ENCODE data around the gene KIF2C. TPM values are rescaled to one million over a fixed set of nuclear protein-coding genes. Genes with fewer than 3 reads are reported as not detected.

The KIF2C gene
- total and polyA plus RNA-seq, 9 of the 15 experiments (the other 6 are each of a cell fraction or from before 2014, with no cell fraction given), result 84.9 to 226 (median 169) TPM

DNA sequence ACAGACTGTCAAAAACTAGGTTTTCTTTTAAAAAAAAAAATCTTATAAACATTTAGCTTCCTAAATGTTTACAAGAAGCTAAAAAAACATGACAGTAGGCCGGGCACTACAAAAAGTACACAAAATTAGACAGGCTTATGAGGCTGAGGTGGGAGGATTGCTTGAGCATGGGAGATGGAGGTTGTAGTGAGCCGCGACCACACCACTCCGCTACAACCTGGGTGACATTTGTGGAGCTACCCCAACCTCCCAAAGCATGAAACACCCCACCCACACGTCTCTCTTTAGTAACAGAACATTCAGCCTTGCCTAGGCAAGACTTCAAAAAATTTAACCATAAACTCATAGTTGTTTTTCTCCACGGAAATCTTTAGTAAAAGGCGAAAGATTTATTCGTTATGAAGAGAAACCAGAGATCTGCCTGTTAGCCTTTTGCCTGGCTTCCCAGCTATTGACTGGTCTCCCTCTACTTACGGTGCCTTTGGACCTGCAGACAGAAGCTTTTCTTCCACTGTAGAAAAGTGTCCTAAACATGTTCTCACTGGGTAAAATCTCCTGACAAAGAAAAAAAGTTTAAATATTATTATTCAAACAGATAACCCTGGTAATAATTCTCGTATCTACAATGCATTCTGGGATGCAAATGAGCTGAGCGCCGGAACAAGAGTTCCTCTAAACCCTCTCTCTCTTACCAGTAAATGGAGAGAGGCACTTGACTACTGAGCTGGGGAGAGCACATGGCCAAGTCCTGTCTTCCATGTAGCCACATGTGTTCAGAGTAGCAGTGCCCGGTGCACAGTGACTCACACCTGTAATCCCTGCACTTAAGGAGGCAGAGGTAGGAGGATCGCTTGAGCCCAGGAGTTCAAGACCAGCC, 17.9 kb upstream of the KIF2C start (continued):
- TF ChIP-seq, protein P1, sequence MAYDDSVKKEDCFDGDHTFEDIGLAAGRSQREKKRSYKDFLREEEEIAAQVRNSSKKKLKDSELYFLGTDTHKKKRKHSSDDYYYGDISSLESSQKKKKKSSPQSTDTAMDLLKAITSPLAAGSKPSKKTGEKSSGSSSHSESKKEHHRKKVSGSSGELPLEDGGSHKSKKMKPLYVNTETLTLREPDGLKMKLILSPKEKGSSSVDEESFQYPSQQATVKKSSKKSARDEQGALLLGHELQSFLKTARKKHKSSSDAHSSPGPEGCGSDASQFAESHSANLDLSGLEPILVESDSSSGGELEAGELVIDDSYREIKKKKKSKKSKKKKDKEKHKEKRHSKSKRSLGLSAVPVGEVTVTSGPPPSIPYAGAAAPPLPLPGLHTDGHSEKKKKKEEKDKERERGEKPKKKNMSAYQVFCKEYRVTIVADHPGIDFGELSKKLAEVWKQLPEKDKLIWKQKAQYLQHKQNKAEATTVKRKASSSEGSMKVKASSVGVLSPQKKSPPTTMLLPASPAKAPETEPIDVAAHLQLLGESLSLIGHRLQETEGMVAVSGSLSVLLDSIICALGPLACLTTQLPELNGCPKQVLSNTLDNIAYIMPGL (CRISPR knock-in tag; IDR thresholded peaks at IDR 0.05), result peak; percentile 75
- TF ChIP-seq POLR2AphosphoS5 (IDR thresholded peaks at IDR 0.05; ENCODE audit: control insufficient read depth, insufficient read depth, low read depth, low read length), result peak; percentile 100
- peak; percentile 99 for TF ChIP-seq PCBP2 (IDR thresholded peaks at IDR 0.05; ENCODE audit: low read depth, low read length, poor library complexity, severe bottlenecking)
- no peak for TF ChIP-seq SRSF3 (IDR thresholded peaks at IDR 0.05; ENCODE audit: insufficient read depth, low read length)
- peak; percentile 82 for TF ChIP-seq TCFL5 (CRISPR knock-in tag; conservative IDR thresholded peaks at IDR 0.05)
- peak; percentile 100 for TF ChIP-seq PHB (CRISPR knock-in tag; IDR thresholded peaks at IDR 0.05)
- peak; percentile 95 for TF ChIP-seq HMGN3 (IDR thresholded peaks at IDR 0.05; ENCODE audit: borderline replicate concordance, extremely low read depth, insufficient read length, low read depth, low read length)
- TF ChIP-seq ZSCAN32 (CRISPR knock-in tag; IDR thresholded peaks at IDR 0.05), result peak; percentile 99
- peak; percentile 99 for TF ChIP-seq ZNF77 (CRISPR knock-in tag; IDR thresholded peaks at IDR 0.05)
- TF ChIP-seq RFX5 (IDR thresholded peaks at IDR 0.05; ENCODE audit: low read depth, low read length), result 0 out of 2 replicates have a peak, but pooled peaks have one; percentile 66
- TF ChIP-seq ETV5 (CRISPR knock-in tag; IDR thresholded peaks at IDR 0.05; ENCODE audit: low read depth), result peak; percentile 85; the same call in 1 of the 2 replicates
- TF ChIP-seq RAD21 (CRISPR knock-in tag; conservative IDR thresholded peaks at IDR 0.05 in 1 of 2, IDR thresholded peaks at IDR 0.05 in 1 of 2), result peak in 1 of 2 experiments; percentile 56; a peak in 2 of 4 replicates
- TF ChIP-seq HDAC2 (IDR thresholded peaks at IDR 0.05), result no peak
- TF ChIP-seq C11orf30 (IDR thresholded peaks at IDR 0.05; ENCODE audit: low read depth), result no peak
- peak; percentile 86 for TF ChIP-seq ASH1L (IDR thresholded peaks at IDR 0.05; ENCODE audit: borderline replicate concordance, low read depth, partially characterized antibody)
- TF ChIP-seq CEBPG (CRISPR knock-in tag; IDR thresholded peaks at IDR 0.05), result no peak; the same call in 1 of the 2 replicates
- TF ChIP-seq CEBPG (tag; conservative IDR thresholded peaks at IDR 0.05 in 1 of 2, IDR thresholded peaks at IDR 0.05 in 1 of 2), result peak in 1 of 2 experiments; percentile 36; a peak in 1 of 4 replicates
- TF ChIP-seq, protein P2, sequence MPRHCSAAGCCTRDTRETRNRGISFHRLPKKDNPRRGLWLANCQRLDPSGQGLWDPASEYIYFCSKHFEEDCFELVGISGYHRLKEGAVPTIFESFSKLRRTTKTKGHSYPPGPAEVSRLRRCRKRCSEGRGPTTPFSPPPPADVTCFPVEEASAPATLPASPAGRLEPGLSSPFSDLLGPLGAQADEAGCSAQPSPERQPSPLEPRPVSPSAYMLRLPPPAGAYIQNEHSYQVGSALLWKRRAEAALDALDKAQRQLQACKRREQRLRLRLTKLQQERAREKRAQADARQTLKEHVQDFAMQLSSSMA (CRISPR knock-in tag; IDR thresholded peaks at IDR 0.05), result peak; percentile 98
- peak; percentile 92 for TF ChIP-seq ZNF764 (CRISPR knock-in tag; IDR thresholded peaks at IDR 0.05; ENCODE audit: low read depth)
- TF ChIP-seq JUNB (CRISPR knock-in tag; conservative IDR thresholded peaks at IDR 0.05), result peak; percentile 78

All from K562 (cell line).